H9 (cell line): Measurements from ENCODE around the gene GABBR2. TPM values are rescaled to one million over a fixed set of nuclear protein-coding genes. Genes with fewer than 3 reads are reported as not detected.

Experiments
- DNase-seq: peaks from one replicate; pipeline ENCODE4 v3.0.0-alpha.2; 2017
- H2AFZ ChIP-seq: one replicate; pipeline ENCODE4 v1.6.1; 2013; ENCODE audit warnings: mild to moderate bottlenecking, low read length, control low read depth, moderate library complexity
- H2AK5ac ChIP-seq: 2 replicates; pipeline ENCODE4 v1.6.1; 2013; ENCODE audit warnings: low read length, control low read depth, mixed read lengths; ENCODE audit not compliant: insufficient read length
- H2BK120ac ChIP-seq: one replicate; pipeline ENCODE4 v1.6.1; 2013; ENCODE audit warnings: low read depth, mild to moderate bottlenecking, low read length, control low read depth, inconsistent platforms; ENCODE audit not compliant: poor library complexity, severe bottlenecking
- H2BK12ac ChIP-seq: 2 replicates; pipeline ENCODE4 v1.6.1; 2013; ENCODE audit warnings: low read length, control low read depth, mixed read lengths, low read depth; ENCODE audit not compliant: insufficient read length
- H2BK15ac ChIP-seq: 2 replicates; pipeline ENCODE4 v1.6.1; 2013; ENCODE audit warnings: low read depth, low read length, control low read depth
- H2BK20ac ChIP-seq: one replicate; pipeline ENCODE4 v1.6.1; 2013; ENCODE audit warnings: low read depth, mild to moderate bottlenecking, low read length, control low read depth, inconsistent platforms; ENCODE audit not compliant: poor library complexity, severe bottlenecking
- H2BK5ac ChIP-seq: 2 replicates; pipeline ENCODE4 v1.6.1; 2013; ENCODE audit warnings: low read length, control low read depth, mixed read lengths; ENCODE audit not compliant: insufficient read length
- H3K14ac ChIP-seq: 2 replicates; pipeline ENCODE4 v1.6.1; 2013; ENCODE audit warnings: low read length, control low read depth; ENCODE audit not compliant: insufficient read depth
- H3K18ac ChIP-seq: 2 replicates; pipeline ENCODE4 v1.6.1; 2013; ENCODE audit warnings: low read depth, mild to moderate bottlenecking, mixed read lengths, low read length, control low read depth; ENCODE audit not compliant: insufficient read length
- H3K23ac ChIP-seq: 2 replicates; pipeline ENCODE4 v1.6.1; 2013; ENCODE audit warnings: low read length, control low read depth, mixed read lengths, low read depth; ENCODE audit not compliant: insufficient read length
- H3K23me2 ChIP-seq: 2 replicates; pipeline ENCODE4 v1.6.1; 2013; ENCODE audit warnings: low read depth, mild to moderate bottlenecking, mixed read lengths, low read length, control low read depth; ENCODE audit not compliant: insufficient read length, poor library complexity, severe bottlenecking
- H3K27ac ChIP-seq: 2 replicates; pipeline ENCODE4 v1.5.1; 2013; ENCODE audit warnings: low read length, control low read depth, mixed read lengths, low read depth; ENCODE audit not compliant: insufficient read length
- H3K27me3 ChIP-seq: 2 replicates; pipeline ENCODE4 v1.6.1; 2013; ENCODE audit warnings: low read length, control low read depth, inconsistent platforms; ENCODE audit not compliant: insufficient read depth
- H3K4ac ChIP-seq: 2 replicates; pipeline ENCODE4 v1.6.1; 2013; ENCODE audit warnings: low read depth, mild to moderate bottlenecking, control low read depth, inconsistent platforms, low read length, moderate library complexity
- H3K4me1 ChIP-seq: 2 replicates; pipeline ENCODE4 v1.6.1; 2013; ENCODE audit warnings: low read length, control low read depth, inconsistent platforms; ENCODE audit not compliant: insufficient read depth
- H3K4me2 ChIP-seq: 2 replicates; pipeline ENCODE4 v1.6.1; 2013; ENCODE audit warnings: low read length, control low read depth, mixed read lengths; ENCODE audit not compliant: insufficient read length, insufficient read depth
- H3K56ac ChIP-seq: 2 replicates; pipeline ENCODE4 v1.6.1; 2013; ENCODE audit warnings: low read depth, mild to moderate bottlenecking, mixed read lengths, low read length, control low read depth; ENCODE audit not compliant: insufficient read length
- H3K79me1 ChIP-seq: 2 replicates; pipeline ENCODE4 v1.6.1; 2013; ENCODE audit warnings: low read depth, mild to moderate bottlenecking, moderate library complexity, low read length, control low read depth, inconsistent platforms; ENCODE audit not compliant: insufficient read depth, poor library complexity, severe bottlenecking
- H3K79me2 ChIP-seq: 2 replicates; pipeline ENCODE4 v1.6.1; 2013; ENCODE audit warnings: low read length, control low read depth, inconsistent platforms; ENCODE audit not compliant: insufficient read depth
- H3K9ac ChIP-seq: 2 replicates; pipeline ENCODE4 v1.6.1; 2013; ENCODE audit warnings: low read length, control low read depth, mixed read lengths; ENCODE audit not compliant: insufficient read length; ENCODE audit errors: extremely low read depth
- H3K9me3 ChIP-seq: one replicate; pipeline ENCODE4 v1.6.1; 2013; ENCODE audit warnings: low read depth, low read length, inconsistent platforms; ENCODE audit not compliant: control insufficient read depth
- H3T11ph ChIP-seq: one replicate; pipeline ENCODE4 v1.6.1; 2013; ENCODE audit warnings: mild to moderate bottlenecking, low read length, control low read depth, inconsistent platforms
- H4K20me1 ChIP-seq: one replicate; pipeline ENCODE4 v1.6.1; 2013; ENCODE audit not compliant: control insufficient read depth, insufficient read length, insufficient read depth
- H4K5ac ChIP-seq: 2 replicates; pipeline ENCODE4 v1.6.1; 2013; ENCODE audit warnings: low read depth, mild to moderate bottlenecking, mixed read lengths, low read length, control low read depth; ENCODE audit not compliant: insufficient read length
- H4K8ac ChIP-seq: replicated peaks from 2 replicates; pipeline ENCODE4 v1.6.1; 2013; ENCODE audit warnings: low read length, control low read depth, mixed read lengths, low read depth; ENCODE audit not compliant: insufficient read length
- H4K91ac ChIP-seq: 2 replicates; pipeline ENCODE4 v1.6.1; 2013; ENCODE audit warnings: low read depth, mild to moderate bottlenecking, moderate library complexity, mixed read lengths, low read length, control low read depth; ENCODE audit not compliant: insufficient read length
- H3K27ac Mint-ChIP-seq, 3 experiments: 2 replicates in 2 of 3; 3 replicates in 1 of 3; pipeline ENCODE4 v1.8.0; 2020 to 2021; ENCODE audit warnings: mixed read lengths in 3 of 3, mild to moderate bottlenecking in 1 of 3, moderate library complexity in 1 of 3
- H3K27me3 Mint-ChIP-seq: 2 replicates; pipeline ENCODE4 v1.8.0; 2021; ENCODE audit warnings: low read depth, mild to moderate bottlenecking, moderate library complexity, mixed read lengths
- H3K36me3 Mint-ChIP-seq, 3 experiments: 2 replicates in 2 of 3; 3 replicates in 1 of 3; pipeline ENCODE4 v1.8.0; 2020 to 2021; ENCODE audit warnings: low read depth in 3 of 3, mixed read lengths in 3 of 3; ENCODE audit not compliant: insufficient read depth in 1 of 3
- H3K4me1 Mint-ChIP-seq, 2 experiments: 2 replicates each; pipeline ENCODE4 v1.8.0; 2020; ENCODE audit warnings: mixed read lengths in 2 of 2
- H3K4me3 Mint-ChIP-seq, 2 experiments: 2 replicates in 1 of 2; 3 replicates in 1 of 2; pipeline ENCODE4 v1.8.0; 2020 to 2021; ENCODE audit warnings: mild to moderate bottlenecking in 2 of 2, mixed read lengths in 2 of 2, moderate library complexity in 1 of 2
- H3K9me3 Mint-ChIP-seq, 2 experiments: 2 replicates in 1 of 2; 3 replicates in 1 of 2; pipeline ENCODE4 v1.8.0; 2020; ENCODE audit warnings: mild to moderate bottlenecking in 2 of 2, mixed read lengths in 2 of 2, moderate library complexity in 1 of 2
- CTCF ChIP-seq: fragments of 200-600 bp; sonication (generic); conservative IDR thresholded peaks from 3 replicates; pipeline ENCODE4 v1.8.0; 2021; ENCODE audit warnings: antibody characterized with exemption, mild to moderate bottlenecking
- WGBS: extraction: QIAGEN DNeasy Blood & Tissue Kit; methylation state at CpG from one replicate; pipeline ENCODE4 v1.1.7; 2013; ENCODE audit warnings: missing lambda C conversion rate, low lambda C conversion rate, mixed read lengths; ENCODE audit not compliant: insufficient read length; ENCODE audit errors: extremely low coverage; 5-methylcytosine and 5-hydroxymethylcytosine counted together
- total RNA-seq: library from RNA; stranded (reverse); gene quantifications from 2 replicates; pipeline ENCODE4 v1.2.1, GENCODE V29; 2021

Gene GABBR2
- total RNA-seq, 1 experiment from 2014 or later, result 0.66 TPM

GRCh38 chr9:98572796-98573195 lies 135.9 kb downstream of the GABBR2 start:
- no peak overlapping the region for H3K27ac ChIP-seq
- no peak overlapping the region for H3K18ac ChIP-seq
- no peak overlapping the region for H2BK20ac ChIP-seq
- no peaks in the 10 kb centered on the region for H3K27me3 ChIP-seq
- no peak for DNase-seq
- no peak overlapping the region for H4K91ac ChIP-seq
- H3K14ac ChIP-seq, result no peak overlapping the region
- no peak overlapping the region for H2BK5ac ChIP-seq
- H3K9me3 ChIP-seq, result no peaks in the 10 kb centered on the region
- no peaks in the 10 kb centered on the region for H3K4me1 ChIP-seq
- H3K23me2 ChIP-seq, result no peaks in the 10 kb centered on the region
- H4K5ac ChIP-seq, result no peak overlapping the region
- no peak overlapping the region for H2AK5ac ChIP-seq
- Mint-ChIP-seq H3K27me3 (peaks cover 2% of the 10 kb centered on the region), H3K9me3 (no peaks in the 10 kb centered on the region), H3K4me1 (peaks cover 0 to 5% of the 10 kb centered on the region in 2 experiments; a peak in 2 of 4 replicates), H3K36me3 (no peaks in the 10 kb centered on the region; a peak in 1 of 7 replicates), H3K4me3 (no peak overlapping the region), H3K27ac (no peak overlapping the region)
- H2BK12ac ChIP-seq, result no peak overlapping the region
- no peaks in the 10 kb centered on the region for H3K79me1 ChIP-seq
- no CpG with 5 or more reads among the region's 7 CpGs for WGBS
- H2BK15ac ChIP-seq, result no peak overlapping the region
- no peak overlapping the region for H3K4ac ChIP-seq
- no peak overlapping the region for H3T11ph ChIP-seq
- H2AFZ ChIP-seq, result no peak overlapping the region
- H3K79me2 ChIP-seq, result no peaks in the 10 kb centered on the region
- no peak overlapping the region for H3K4me2 ChIP-seq
- no peaks in the 10 kb centered on the region for H4K20me1 ChIP-seq
- no peak overlapping the region for H4K8ac ChIP-seq
- H3K23ac ChIP-seq, result no peak overlapping the region
- no peak overlapping the region for H2BK120ac ChIP-seq
- H3K56ac ChIP-seq, result no peak overlapping the region
- no peak overlapping the region for H3K9ac ChIP-seq
- TF ChIP-seq CTCF, result no peak
